T-helper 1 cell (primary cell): Measurements from ENCODE around the gene FCMR.

Source experiments
- DNase-seq, 5 donors: peaks; one replicate each; pipeline ENCODE4 v3.0.0-alpha.2; 2012 to 2020

The FCMR gene

GRCh38 chr1:206922524-206922923 lies 783 bp upstream of the FCMR start:
- no peak for DNase-seq

DNA sequence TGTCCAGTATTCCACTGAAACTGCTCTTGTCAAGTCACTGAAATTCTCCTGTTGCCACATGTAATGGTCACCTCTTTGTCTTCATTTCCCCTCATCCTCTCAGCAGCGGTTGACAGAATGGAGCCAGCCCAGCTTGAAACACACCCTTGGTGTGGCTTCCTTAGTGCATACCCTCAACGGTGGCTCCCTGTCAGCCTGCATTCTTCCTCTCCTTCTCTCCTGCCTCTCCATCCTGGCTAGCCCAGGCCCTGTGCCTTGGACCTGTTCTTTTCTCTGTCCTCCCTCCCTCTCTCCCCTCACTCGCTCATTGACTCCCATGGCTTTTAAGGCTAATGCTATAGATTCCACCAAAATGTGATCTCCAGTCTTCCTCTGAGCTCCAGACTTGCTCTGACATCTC lies 3.7 kb downstream of the FCMR start:
- no peak for DNase-seq

DNA sequence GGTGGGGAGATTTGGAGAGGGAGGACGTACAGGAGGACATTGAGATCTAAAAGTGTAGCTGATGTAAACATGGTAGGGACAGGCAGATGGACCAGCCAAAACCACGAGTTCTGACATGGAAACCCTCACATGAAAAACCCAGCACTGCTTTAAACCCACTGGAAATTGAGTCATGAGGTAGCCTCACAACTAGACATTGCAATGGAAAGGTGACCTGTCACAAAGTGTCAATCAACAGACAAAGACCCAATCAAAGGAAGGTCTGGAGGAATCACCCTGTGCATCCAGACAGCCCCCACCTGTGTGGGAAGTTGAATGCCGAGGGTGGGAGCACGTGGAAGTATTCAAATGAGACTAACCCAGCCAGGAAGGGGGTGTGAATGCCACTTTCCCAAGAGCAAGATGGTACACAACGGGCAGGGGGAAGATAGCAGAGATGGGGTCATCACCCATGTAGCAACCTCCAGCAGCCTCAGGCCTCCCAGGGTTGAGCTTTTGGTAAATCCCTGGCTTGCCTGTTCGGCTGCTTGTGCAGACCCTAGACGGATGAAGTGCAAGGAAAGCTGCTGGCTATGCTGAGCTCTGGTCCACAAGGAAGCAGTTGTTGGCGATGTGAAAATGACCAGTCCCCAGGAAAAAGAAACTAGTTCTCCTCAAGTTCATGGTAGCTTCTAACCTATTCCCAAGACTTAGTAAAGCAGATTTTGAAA lies 5.6 kb downstream of the FCMR start:
- DNase-seq, result no peak

GRCh38 chr1:206915030-206915735 lies 6.6 kb downstream of the FCMR start:
- no peak for DNase-seq

- DNase-seq, result no peak
Measured at GRCh38 chr1:206913766-206914537, 7.8 kb downstream of the FCMR start.

GRCh38 chr1:206912445-206913095 lies 9.2 kb downstream of the FCMR start:
- peak in 4 of 5 donors; percentile 39 to 72 (median 49) for DNase-seq

- DNase-seq, result peak in 2 of 5 donors; percentile 40 to 53
Measured at GRCh38 chr1:206911064-206911663, 10.6 kb downstream of the FCMR start.

DNA sequence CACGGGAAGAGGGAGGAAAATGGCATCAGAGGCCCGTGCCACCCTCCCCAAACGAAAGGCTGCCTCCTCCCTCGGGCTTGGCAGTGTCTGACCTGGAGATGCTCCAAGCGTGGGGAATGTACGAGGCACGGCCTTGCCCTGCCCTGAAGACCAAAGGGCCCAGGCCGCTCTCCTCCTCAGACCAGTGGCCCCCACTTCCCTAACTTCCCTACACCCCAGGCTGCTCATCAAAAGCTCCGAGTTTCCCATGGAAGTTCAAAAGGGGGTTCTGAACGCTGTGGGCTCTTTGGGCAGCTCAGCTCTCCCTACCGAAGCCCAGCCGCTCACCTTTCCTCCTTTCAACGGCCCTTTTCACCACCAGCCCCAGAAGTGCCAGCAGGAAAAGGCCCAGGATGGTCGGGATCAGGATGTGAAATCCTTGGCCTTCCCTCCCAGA lies 11.8 kb downstream of the FCMR start:
- DNase-seq, result no peak

DNA sequence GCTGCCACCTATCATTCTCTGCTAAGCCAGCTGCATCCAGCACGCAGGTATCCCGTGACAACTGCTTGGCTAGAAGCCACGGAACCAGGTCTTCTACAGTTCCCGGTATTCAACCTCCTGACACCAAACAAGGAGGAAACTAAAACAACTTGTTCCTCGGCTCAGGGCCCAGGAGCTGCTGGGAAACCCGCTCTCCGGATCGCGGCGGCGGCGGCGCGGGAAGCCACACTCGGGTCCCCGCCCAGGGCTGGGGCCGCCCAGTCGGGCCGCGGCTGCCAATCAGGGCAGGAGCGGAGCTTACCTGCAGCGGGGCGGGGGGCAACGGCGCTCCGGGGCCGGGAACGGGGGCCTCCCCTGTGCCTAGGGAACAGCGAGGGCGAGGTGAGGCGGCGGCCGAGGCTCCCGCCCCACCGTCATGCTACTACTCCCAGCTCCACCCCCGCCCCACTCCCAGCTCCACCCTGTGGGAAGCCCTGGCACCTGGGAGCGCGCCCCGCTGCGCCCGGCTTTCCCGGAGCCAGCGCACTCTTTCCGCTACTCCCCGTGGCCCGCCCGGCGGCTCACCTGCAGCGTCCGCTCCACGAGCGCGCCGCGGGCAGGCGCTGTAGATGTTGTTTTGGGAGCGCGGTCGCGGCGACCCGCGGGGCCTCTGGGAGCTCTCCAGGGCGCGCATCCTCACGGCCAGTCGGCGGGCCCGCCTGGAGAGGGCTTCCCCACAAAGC lies 12.4 kb downstream of the FCMR start:
- peak in 4 of 5 donors; percentile 16 to 54 (median 38) for DNase-seq

DNA sequence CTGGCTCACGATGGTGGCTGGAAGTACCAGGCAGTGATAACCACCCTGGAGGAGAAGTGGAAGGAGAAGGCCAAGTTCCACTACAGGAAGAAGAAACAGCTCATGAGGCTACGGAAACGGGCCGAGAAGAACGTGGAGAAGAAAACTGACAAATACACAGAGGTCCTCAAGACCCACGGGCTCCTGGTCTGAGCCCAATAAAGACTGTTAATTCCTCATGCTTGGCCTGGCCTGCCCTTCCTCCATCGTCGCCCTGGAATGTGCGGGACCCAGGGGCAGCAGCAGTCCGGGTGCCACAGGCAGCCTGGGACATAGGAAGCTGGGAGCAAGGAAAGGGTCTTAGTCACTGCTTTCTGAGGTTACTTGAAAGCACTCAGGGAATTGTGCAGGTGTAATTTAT lies 13.7 kb downstream of the FCMR start:
- no peak for DNase-seq

GRCh38 chr1:206907304-206907991 lies 14.3 kb downstream of the FCMR start:
- DNase-seq, result no peak

DNA sequence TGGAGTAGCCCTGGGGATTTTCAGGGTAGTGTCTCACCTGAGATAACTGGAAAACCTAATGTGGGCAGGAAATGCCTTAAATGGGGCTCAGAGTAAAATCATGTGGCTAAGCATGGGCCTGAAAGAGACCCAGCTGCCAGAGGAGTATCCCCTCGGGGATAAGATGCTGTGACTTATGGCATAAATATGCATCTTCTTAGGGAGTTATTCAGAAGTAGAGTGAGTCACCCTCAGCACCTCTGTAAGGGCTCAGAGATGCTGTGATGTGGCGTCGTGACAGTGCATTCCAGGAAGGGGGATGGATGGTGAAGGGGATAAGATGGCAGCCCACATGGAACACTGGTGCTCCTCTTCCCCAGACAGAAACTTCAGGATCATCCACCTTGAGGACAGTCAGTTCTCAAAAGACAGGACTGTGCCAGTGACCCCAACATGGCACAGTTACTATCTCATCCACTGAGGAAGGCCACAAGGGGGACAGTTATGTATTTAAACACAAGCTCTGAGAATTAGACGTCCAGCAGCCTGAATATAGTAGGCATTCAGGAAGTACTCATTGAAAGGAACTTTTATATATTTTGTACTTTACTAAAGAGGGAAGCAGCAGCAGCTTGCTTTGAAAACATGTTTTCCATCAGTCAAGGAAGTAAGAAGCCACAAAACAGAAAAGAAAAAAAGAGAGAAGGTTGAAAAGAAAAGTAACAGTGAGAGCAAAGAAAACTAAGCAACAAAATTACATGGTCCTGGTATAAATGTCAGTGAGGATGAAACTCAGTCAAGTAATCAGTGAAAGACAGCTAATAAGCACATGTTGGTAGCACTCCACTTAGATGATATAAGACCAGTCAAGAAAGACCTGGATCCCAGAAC lies 16.2 kb downstream of the FCMR start:
- DNase-seq, result no peak

DNA sequence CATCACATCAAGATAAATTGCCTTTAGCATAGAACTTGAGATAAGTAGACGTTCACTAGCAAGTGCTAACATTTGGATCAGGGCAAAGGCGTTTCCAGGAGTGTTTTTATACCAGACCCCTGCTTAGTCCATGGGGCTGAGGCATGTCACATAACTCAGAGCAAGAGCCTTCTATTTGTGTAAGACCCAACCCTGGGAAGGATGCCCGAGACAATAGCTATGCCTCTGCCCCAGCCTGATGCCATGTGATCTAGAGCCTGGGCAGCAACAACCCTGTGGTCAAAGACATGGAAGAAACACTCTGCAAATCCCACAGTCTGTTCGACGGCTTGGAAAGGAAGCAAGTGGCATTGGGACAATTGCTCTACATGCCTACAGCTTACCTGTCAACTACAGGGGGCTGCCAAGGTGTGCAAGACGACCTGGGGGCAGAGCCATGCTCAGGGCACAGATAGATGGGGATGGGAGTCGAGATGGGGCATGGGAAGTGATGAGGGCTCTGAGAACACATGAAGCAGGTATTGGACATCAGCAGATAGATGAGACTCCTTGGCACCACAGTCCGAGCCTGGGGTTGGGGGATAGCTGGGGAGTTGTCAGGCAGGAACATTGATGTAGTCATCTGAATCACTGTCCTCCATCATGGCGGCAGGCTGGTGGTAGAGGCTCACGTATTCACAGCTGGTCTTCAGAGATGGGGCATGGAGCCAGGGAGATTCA lies 17.2 kb downstream of the FCMR start:
- DNase-seq, result no peak

- DNase-seq, result no peak
Measured at GRCh38 chr1:206903687-206904086, 18.1 kb downstream of the FCMR start.

DNA sequence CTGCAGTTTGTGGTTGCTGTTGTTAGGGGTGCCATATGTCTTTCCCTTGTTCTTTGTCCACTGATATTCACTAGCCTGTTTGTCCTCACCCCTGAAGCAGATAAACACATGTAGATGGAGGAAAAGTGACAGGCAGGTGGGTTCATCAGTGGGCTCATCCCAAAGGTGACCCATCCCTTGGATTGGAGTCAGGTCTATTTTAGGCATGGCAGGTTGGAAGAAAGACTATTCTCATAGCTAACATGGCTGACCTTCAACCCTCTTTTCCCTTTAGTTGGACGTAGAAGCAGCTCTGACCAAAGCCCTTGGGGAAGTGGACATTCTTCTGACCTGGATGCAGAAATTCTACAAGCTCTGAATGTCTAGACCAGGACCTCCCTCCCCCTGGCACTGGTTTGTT lies 19.0 kb downstream of the FCMR start:
- DNase-seq, result no peak

DNA sequence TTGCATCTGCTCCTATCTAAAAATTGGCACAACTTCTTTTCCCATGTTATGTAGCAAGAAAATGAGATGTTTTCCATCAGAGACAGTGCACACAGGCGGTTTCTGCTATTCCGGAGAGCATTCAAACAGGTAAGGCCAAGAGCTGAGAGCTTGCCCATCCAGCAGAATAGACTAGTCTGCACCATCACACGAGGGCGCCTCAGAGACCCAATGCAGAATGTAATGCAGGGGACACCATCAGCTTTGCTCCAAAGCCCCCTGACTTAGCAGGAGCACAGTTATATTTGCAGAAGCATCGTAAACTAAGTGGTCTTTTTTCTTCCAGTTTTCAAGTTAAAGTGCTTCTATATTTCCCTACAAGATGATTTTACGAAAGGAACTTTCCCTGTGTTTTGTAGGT lies 19.8 kb downstream of the FCMR start:
- no peak for DNase-seq

- no peak for DNase-seq
Measured at GRCh38 chr1:206900149-206900548, 21.6 kb downstream of the FCMR start.

GRCh38 chr1:206899717-206900116 lies 22.0 kb downstream of the FCMR start:
- no peak for DNase-seq

- no peak for DNase-seq
Measured at GRCh38 chr1:206898915-206899431, 22.8 kb downstream of the FCMR start.
